WTC11 (cell line): ENCODE measurements around the gene FFAR1. TPM values are rescaled to one million over a fixed set of nuclear protein-coding genes. Genes with fewer than 3 reads are reported as not detected.

Experiments
- ATAC-seq: fragments of 200-7000 bp; cut with Tn5 transposase; 2 replicates; pipeline ENCODE4 v1.10.0; 2021; ENCODE audit warnings: mild to moderate bottlenecking, moderate library complexity
- CTCF ChIA-PET: fragments of 300-600 bp; sonication (Branson Sonifier 250); formaldehyde crosslinking; loops from one replicate; lab custom pipeline; 2021; ENCODE audit warnings: antibody characterized with exemption; lab: Charles Lee
- POLR2A ChIA-PET: fragments of 350-600 bp; sonication (Branson Sonifier 250); formaldehyde crosslinking; loops from one replicate; lab custom pipeline; 2021; ENCODE audit warnings: antibody characterized with exemption; lab: Charles Lee
- DNase-seq: peaks from one replicate; pipeline ENCODE4 v3.0.0; 2021; ENCODE audit warnings: low spot score
- H3K27ac Mint-ChIP-seq: 2 replicates; pipeline ENCODE4 v1.8.0; 2021; ENCODE audit warnings: mixed read lengths
- H3K27me3 Mint-ChIP-seq: 2 replicates; pipeline ENCODE4 v1.8.0; 2021; ENCODE audit warnings: low read depth, mild to moderate bottlenecking, moderate library complexity, mixed read lengths
- H3K36me3 Mint-ChIP-seq: 2 replicates; pipeline ENCODE4 v1.8.0; 2021; ENCODE audit warnings: mixed read lengths
- H3K4me1 Mint-ChIP-seq: 2 replicates; pipeline ENCODE4 v1.8.0; 2022; ENCODE audit warnings: mixed read lengths
- H3K4me3 Mint-ChIP-seq: 2 replicates; pipeline ENCODE4 v1.8.0; 2021; ENCODE audit warnings: mild to moderate bottlenecking, moderate library complexity, mixed read lengths
- H3K9me3 Mint-ChIP-seq: 2 replicates; pipeline ENCODE4 v1.8.0; 2021; ENCODE audit warnings: mixed read lengths
- ARID4B ChIP-seq: sonication (generic); formaldehyde crosslinking; IDR thresholded peaks from 2 replicates; pipeline ENCODE4 v1.8.0; 2023; ENCODE audit warnings: missing genetic modification reagents, mild to moderate bottlenecking, borderline replicate concordance
- ATF1 ChIP-seq: sonication (generic); formaldehyde crosslinking; IDR thresholded peaks from 2 replicates; pipeline ENCODE4 v1.8.1; 2023; ENCODE audit warnings: mild to moderate bottlenecking, moderate library complexity, missing genetic modification reagents
- E2F5 ChIP-seq: sonication (generic); formaldehyde crosslinking; IDR thresholded peaks from 2 replicates; pipeline ENCODE4 v1.8.1; 2022; ENCODE audit warnings: mild to moderate bottlenecking, moderate library complexity, missing genetic modification reagents
- EMX1 ChIP-seq: fragments of 250-450 bp; sonication (Bioruptor Pico); IDR thresholded peaks from 2 replicates; pipeline ENCODE4 v1.8.0; 2021; ENCODE audit warnings: mild to moderate bottlenecking
- FOXP4 ChIP-seq: sonication (generic); formaldehyde crosslinking; IDR thresholded peaks from 2 replicates; pipeline ENCODE4 v1.8.0; 2022; ENCODE audit warnings: mild to moderate bottlenecking, missing genetic modification reagents
- GRHL2 ChIP-seq: fragments of 250-450 bp; sonication (Bioruptor Pico); IDR thresholded peaks from 2 replicates; pipeline ENCODE4 v1.8.0; 2022; ENCODE audit warnings: mild to moderate bottlenecking, moderate library complexity; ENCODE audit not compliant: insufficient replicate concordance, severe bottlenecking
- NR1H2 ChIP-seq: sonication (generic); formaldehyde crosslinking; IDR thresholded peaks from 2 replicates; pipeline ENCODE4 v1.9.0; 2021; ENCODE audit warnings: mild to moderate bottlenecking, moderate library complexity, missing genetic modification reagents
- NR3C1 ChIP-seq: sonication (generic); formaldehyde crosslinking; conservative IDR thresholded peaks from 2 replicates; pipeline ENCODE4 v1.8.1; 2023; ENCODE audit warnings: low read depth, mild to moderate bottlenecking, missing genetic modification reagents
- PRRX2 ChIP-seq: fragments of 250-450 bp; sonication (Bioruptor Pico); IDR thresholded peaks from 2 replicates; pipeline ENCODE4 v1.8.0; 2021; ENCODE audit warnings: mild to moderate bottlenecking
- TCF7 ChIP-seq: sonication (generic); formaldehyde crosslinking; IDR thresholded peaks from 2 replicates; pipeline ENCODE4 v1.8.0; 2022; ENCODE audit warnings: mild to moderate bottlenecking, low read depth, missing genetic modification reagents, moderate library complexity
- USF1 ChIP-seq: sonication (generic); formaldehyde crosslinking; IDR thresholded peaks from 2 replicates; pipeline ENCODE4 v1.8.0; 2022; ENCODE audit warnings: mild to moderate bottlenecking, missing genetic modification reagents
- ZNF317 ChIP-seq: sonication (generic); formaldehyde crosslinking; IDR thresholded peaks from 2 replicates; pipeline ENCODE4 v1.8.1; 2023; ENCODE audit warnings: low read depth, mild to moderate bottlenecking, moderate library complexity, missing genetic modification reagents, borderline replicate concordance
- ZNF396 ChIP-seq: fragments of 250-450 bp; sonication (Bioruptor Pico); IDR thresholded peaks from 2 replicates; pipeline ENCODE4 v1.8.0; 2021; ENCODE audit warnings: mild to moderate bottlenecking, moderate library complexity, borderline replicate concordance
- total RNA-seq: library from RNA; stranded (reverse); gene quantifications from 3 replicates; pipeline ENCODE4 v1.2.3, GENCODE V29; 2021
- TF ChIP-seq, protein P1 (sequence below): sonication (generic); formaldehyde crosslinking; IDR thresholded peaks from 2 replicates; pipeline ENCODE4 v1.8.1; 2023; ENCODE audit warnings: mild to moderate bottlenecking, missing genetic modification reagents
- TF ChIP-seq, protein P2 (sequence below): fragments of 250-450 bp; sonication (Bioruptor Pico); IDR thresholded peaks from 2 replicates; pipeline ENCODE4 v1.8.0; 2021; ENCODE audit warnings: mild to moderate bottlenecking

The FFAR1 gene
- total RNA-seq, 1 experiment from 2014 or later: 0.07 TPM

- no peaks in the 10 kb centered on the region for H3K36me3 Mint-ChIP-seq
- DNase-seq (no peak), ATAC-seq (no peak)
- TF ChIP-seq, protein P1, sequence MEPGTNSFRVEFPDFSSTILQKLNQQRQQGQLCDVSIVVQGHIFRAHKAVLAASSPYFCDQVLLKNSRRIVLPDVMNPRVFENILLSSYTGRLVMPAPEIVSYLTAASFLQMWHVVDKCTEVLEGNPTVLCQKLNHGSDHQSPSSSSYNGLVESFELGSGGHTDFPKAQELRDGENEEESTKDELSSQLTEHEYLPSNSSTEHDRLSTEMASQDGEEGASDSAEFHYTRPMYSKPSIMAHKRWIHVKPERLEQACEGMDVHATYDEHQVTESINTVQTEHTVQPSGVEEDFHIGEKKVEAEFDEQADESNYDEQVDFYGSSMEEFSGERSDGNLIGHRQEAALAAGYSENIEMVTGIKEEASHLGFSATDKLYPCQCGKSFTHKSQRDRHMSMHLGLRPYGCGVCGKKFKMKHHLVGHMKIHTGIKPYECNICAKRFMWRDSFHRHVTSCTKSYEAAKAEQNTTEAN (CRISPR knock-in tag): no peak
- no peak for TF ChIP-seq ARID4B (CRISPR knock-in tag)
- no peak for TF ChIP-seq ATF1 (CRISPR knock-in tag)
- TF ChIP-seq ZNF317 (CRISPR knock-in tag): no peak
- no peak for TF ChIP-seq EMX1
- TF ChIP-seq USF1 (CRISPR knock-in tag): no peak
- no peak for TF ChIP-seq GRHL2 (CRISPR knock-in tag)
- no peak for TF ChIP-seq E2F5 (CRISPR knock-in tag)
- TF ChIP-seq, protein P2, sequence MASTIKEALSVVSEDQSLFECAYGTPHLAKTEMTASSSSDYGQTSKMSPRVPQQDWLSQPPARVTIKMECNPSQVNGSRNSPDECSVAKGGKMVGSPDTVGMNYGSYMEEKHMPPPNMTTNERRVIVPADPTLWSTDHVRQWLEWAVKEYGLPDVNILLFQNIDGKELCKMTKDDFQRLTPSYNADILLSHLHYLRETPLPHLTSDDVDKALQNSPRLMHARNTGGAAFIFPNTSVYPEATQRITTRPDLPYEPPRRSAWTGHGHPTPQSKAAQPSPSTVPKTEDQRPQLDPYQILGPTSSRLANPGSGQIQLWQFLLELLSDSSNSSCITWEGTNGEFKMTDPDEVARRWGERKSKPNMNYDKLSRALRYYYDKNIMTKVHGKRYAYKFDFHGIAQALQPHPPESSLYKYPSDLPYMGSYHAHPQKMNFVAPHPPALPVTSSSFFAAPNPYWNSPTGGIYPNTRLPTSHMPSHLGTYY: no peak
- TF ChIP-seq FOXP4 (CRISPR knock-in tag): no peak
- no peak for TF ChIP-seq PRRX2
- no peak for TF ChIP-seq TCF7
- no peak for TF ChIP-seq NR1H2
- H3K9me3 Mint-ChIP-seq: peaks cover 3% of the 10 kb centered on the region; the same call in 1 of the 2 replicates
- POLR2A ChIA-PET: no interaction called here
- H3K4me1 Mint-ChIP-seq: no peaks in the 10 kb centered on the region
- peaks cover 7% of the 10 kb centered on the region; the same call in 1 of the 2 replicates for H3K27me3 Mint-ChIP-seq
- no peak overlapping the region for H3K4me3 Mint-ChIP-seq
- CTCF ChIA-PET: interaction anchor here (1.7 to 3.8 kb wide), 2 partner anchors 11 to 131 kb away, joined by 5 to 15 read pairs; no protein-coding TSS in a partner anchor
- H3K27ac Mint-ChIP-seq: no peak overlapping the region
Measured at GRCh38 chr19:35363711-35364425, 16.2 kb downstream of the FFAR1 start.

GRCh38 chr19:35365303-35365702 lies 17.6 kb downstream of the FFAR1 start:
- Mint-ChIP-seq H3K27ac (no peak overlapping the region), H3K27me3 (peaks cover 7% of the 10 kb centered on the region; the same call in 1 of the 2 replicates), H3K4me3 (no peak overlapping the region), H3K9me3 (peaks cover 15% of the 10 kb centered on the region), H3K36me3 (no peaks in the 10 kb centered on the region), H3K4me1 (no peaks in the 10 kb centered on the region)
- DNase-seq (no peak), ATAC-seq (no peak)
- ChIA-PET CTCF (interaction anchor here (0.7 kb wide), 1 partner anchor 13 kb away, joined by 3 read pairs; no protein-coding TSS in a partner anchor), POLR2A (no interaction called here)
- no peak for TF ChIP-seq EMX1
- no peak for TF ChIP-seq NR3C1 (CRISPR knock-in tag)
- TF ChIP-seq ZNF396 (CRISPR knock-in tag): no peak
